ENCODE measurements around the gene TTYH3.

The TTYH3 gene

DNA sequence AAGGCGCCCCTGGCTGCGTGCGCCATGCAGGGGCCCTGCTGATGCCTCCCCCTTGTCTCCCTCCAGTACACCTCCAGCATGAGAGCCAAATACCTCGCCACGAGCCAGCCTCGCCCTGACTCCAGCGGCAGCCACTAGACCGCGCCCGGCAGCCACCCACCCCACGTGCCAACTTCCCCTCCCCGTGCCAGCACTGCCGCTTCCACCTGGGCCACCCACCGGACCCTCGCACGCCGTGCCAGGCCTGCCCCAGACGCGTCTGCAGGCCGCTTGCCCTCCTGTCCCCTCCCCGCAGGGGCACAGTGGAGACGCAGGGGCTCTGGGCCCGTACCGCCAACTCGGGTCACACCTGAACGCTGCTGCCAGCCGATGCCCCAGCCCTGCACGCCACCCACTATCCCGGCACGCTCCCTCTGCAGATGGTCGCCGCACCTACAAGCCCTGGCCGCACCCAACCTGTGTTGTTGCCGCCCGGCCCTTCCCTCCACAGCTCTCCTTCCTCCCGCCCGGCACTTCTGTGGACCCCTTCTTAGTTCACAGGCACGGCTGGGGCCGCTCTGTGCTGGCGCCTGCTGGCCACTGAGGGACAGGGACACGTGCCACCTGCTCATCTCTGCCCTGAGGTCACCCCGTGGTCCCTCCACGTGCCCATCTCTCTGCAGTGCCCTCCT is 30.0 kb downstream of the TTYH3 start:
- Mint-ChIP-seq H3K36me3 (ENCODE audit: low read depth) (peaks cover 6% of the 10 kb centered on the region), H3K9me3 (no peaks in the 10 kb centered on the region), H3K4me3 (no peak overlapping the region), H3K27ac (no peak overlapping the region), H3K27me3 (ENCODE audit: low read depth) (no peaks in the 10 kb centered on the region), H3K4me1 (no peaks in the 10 kb centered on the region)
- no peak for TF ChIP-seq CTCF (IDR thresholded peaks at IDR 0.05; ENCODE audit: unreplicated experiment in 3 of 3)

GRCh38 chr7:2662273-2663120 is 30.7 kb downstream of the TTYH3 start:
- TF ChIP-seq CTCF (IDR thresholded peaks at IDR 0.05; ENCODE audit: unreplicated experiment in 3 of 3): no peak
- Mint-ChIP-seq H3K9me3 (no peaks in the 10 kb centered on the region), H3K4me3 (no peak overlapping the region), H3K4me1 (no peaks in the 10 kb centered on the region), H3K27me3 (ENCODE audit: low read depth) (peaks cover 4% of the 10 kb centered on the region), H3K27ac (no peak overlapping the region), H3K36me3 (ENCODE audit: low read depth) (no peaks in the 10 kb centered on the region)

DNA sequence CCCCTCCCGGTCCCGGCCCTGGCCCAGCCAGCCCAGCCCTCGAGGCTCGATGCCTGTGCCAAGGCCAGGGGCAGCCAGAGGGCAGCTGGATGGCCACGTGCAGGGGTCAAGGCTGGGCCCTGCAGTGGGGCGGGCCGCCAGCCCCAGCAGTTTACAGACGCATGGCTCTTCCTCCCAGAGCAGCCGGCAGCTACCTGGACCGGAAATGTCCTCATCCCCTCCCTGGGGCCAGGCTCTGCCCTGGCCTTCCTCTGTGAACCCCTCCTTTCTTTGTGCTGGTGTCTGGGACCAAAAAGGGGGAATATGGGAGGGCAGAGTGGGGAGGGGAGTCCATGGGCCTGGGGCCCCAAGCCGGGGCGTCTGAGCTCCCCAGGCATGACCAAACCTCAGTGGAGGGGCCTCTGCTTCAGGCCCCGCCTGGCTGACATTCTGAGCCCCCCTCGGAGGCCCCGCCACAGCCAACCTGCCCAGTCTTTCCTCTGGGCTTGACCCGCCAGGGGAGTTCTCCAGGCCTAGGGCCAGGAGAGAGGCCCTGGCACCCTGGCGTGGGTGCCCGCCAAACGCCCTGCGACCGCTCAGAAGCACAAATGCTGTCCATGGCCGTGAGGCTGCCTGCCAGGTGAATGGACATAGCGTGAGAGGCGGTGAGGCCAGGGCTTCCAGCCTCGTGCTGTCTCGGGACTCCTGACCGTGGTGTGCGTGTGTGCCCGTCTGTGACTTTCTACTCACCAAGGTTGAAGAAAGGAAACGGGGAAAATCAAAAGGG is 31.5 kb downstream of the TTYH3 start:
- no peak for TF ChIP-seq CTCF (IDR thresholded peaks at IDR 0.05; ENCODE audit: unreplicated experiment in 3 of 3)
- Mint-ChIP-seq H3K4me3 (no peak overlapping the region), H3K9me3 (no peaks in the 10 kb centered on the region), H3K27ac (peak overlapping the region in 2 of 3 experiments; percentile 30 to 44), H3K4me1 (no peaks in the 10 kb centered on the region), H3K36me3 (ENCODE audit: low read depth) (no peaks in the 10 kb centered on the region), H3K27me3 (ENCODE audit: low read depth) (peaks cover 4% of the 10 kb centered on the region)

DNA sequence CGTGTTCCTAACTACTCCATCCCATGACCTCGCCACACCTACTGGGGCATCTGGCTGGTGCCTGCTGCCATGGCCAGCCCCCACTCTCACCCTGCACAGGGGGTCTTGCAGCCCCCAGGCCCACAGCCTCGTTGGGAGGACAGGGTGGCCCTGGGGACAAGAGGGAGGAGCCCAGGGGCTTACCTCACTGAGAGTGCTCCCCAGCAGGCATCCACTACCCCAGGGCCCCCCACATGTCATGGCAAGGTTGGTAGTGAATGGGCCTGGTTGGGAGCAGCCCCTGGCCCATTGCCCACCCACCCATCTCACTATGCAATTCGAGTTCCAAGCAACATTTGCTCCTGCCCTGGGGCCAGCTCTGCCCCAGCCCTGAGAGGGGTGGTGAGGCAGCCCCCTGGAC is 32.2 kb downstream of the TTYH3 start:
- Mint-ChIP-seq H3K27me3 (ENCODE audit: low read depth) (peaks cover 4% of the 10 kb centered on the region), H3K4me3 (no peak overlapping the region), H3K4me1 (no peaks in the 10 kb centered on the region), H3K27ac (peak overlapping the region in 2 of 3 experiments; percentile 30 to 44), H3K36me3 (ENCODE audit: low read depth) (no peaks in the 10 kb centered on the region), H3K9me3 (no peaks in the 10 kb centered on the region)
- no peak for TF ChIP-seq CTCF (IDR thresholded peaks at IDR 0.05; ENCODE audit: unreplicated experiment in 3 of 3)

- no peak overlapping the region for H3K4me3 Mint-ChIP-seq
- no peaks in the 10 kb centered on the region for H3K36me3 Mint-ChIP-seq (ENCODE audit: low read depth)
- TF ChIP-seq CTCF (IDR thresholded peaks at IDR 0.05; ENCODE audit: unreplicated experiment in 3 of 3): no peak
- no peaks in the 10 kb centered on the region for H3K4me1 Mint-ChIP-seq
- H3K27ac Mint-ChIP-seq: no peak overlapping the region
- peaks cover 8% of the 10 kb centered on the region for H3K27me3 Mint-ChIP-seq (ENCODE audit: low read depth)
- H3K9me3 Mint-ChIP-seq: no peaks in the 10 kb centered on the region
These were observed 33.6 kb downstream of the TTYH3 start for GRCh38 chr7:2665359-2665791.
